ENCODE data around the gene JARID2. TPM values are rescaled to one million over a fixed set of nuclear protein-coding genes. Genes with fewer than 3 reads are reported as not detected.
A peak's percentile ranks its signal among the peaks of the same experiment; 100 is the strongest.

JARID2 gene
- total and polyA plus RNA-seq, 10 of the 15 experiments (the other 5 are each of a cell fraction or from before 2014, with no cell fraction given), result 4.2 to 21.6 (median 11.7) TPM

DNA sequence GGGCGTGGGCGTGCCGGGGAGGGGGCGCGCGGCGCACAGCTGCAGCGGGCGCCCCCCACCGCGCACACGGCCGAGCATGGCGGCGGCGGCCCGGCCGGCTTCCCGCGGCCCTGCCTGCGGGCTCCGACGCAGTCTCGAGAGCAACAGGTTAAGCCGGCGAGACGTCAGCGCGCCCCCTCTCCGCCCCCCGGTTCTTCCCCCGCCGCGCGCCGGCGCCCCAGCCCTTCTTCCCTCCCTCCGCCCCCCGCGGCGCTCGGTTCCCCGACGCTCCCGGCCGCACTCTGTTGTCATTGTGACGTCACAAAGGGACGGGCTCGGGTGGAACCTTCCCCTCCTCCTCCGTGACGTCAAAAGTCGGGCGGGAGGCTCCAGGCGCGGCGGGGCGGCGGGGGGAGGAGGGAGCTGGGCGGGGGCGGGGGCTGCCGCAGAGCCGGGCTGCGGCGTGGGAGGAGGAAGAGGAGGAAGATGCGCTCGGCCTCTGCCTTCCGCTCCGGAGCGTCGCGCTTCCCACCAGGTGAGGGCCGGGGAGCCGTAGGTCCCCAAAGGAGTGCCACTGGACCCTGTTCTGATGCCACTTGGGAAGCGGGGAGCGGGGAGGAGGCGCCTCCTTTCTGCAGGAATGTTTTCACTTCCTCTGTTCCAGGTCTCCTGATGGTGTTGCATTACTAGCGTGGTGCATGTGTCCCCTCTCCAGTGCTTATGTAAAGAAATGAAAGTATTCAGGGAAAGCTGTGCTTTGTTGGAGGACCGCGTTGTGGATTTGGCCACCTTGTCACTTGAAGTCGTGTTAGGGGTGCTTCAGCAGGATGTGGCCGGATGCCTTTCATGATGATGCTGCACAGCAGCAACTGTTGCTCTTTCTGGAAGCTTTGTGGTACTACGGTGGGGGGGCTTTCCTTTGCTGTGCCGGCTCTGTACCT lies 2.8 kb downstream of the JARID2 start (continued):
- TF ChIP-seq, protein P1, sequence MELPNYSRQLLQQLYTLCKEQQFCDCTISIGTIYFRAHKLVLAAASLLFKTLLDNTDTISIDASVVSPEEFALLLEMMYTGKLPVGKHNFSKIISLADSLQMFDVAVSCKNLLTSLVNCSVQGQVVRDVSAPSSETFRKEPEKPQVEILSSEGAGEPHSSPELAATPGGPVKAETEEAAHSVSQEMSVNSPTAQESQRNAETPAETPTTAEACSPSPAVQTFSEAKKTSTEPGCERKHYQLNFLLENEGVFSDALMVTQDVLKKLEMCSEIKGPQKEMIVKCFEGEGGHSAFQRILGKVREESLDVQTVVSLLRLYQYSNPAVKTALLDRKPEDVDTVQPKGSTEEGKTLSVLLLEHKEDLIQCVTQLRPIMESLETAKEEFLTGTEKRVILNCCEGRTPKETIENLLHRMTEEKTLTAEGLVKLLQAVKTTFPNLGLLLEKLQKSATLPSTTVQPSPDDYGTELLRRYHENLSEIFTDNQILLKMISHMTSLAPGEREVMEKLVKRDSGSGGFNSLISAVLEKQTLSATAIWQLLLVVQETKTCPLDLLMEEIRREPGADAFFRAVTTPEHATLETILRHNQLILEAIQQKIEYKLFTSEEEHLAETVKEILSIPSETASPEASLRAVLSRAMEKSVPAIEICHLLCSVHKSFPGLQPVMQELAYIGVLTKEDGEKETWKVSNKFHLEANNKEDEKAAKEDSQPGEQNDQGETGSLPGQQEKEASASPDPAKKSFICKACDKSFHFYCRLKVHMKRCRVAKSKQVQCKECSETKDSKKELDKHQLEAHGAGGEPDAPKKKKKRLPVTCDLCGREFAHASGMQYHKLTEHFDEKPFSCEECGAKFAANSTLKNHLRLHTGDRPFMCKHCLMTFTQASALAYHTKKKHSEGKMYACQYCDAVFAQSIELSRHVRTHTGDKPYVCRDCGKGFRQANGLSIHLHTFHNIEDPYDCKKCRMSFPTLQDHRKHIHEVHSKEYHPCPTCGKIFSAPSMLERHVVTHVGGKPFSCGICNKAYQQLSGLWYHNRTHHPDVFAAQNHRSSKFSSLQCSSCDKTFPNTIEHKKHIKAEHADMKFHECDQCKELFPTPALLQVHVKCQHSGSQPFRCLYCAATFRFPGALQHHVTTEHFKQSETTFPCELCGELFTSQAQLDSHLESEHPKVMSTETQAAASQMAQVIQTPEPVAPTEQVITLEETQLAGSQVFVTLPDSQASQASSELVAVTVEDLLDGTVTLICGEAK (IDR thresholded peaks at IDR 0.05; ENCODE audit: borderline replicate concordance), result no peak; the same call in 1 of the 2 replicates
- TF ChIP-seq POLR2A (IDR thresholded peaks at IDR 0.05; ENCODE audit: low read depth, low read length) (peak; percentile 63; the same call in 1 of the 2 replicates), HCFC1 (IDR thresholded peaks at IDR 0.05; ENCODE audit: low read length) (no peak), NR2C1 (IDR thresholded peaks at IDR 0.05) (no peak), CREB1 (IDR thresholded peaks at IDR 0.05; ENCODE audit: low read depth) (peak; percentile 99), WRNIP1 (IDR thresholded peaks at IDR 0.05; ENCODE audit: borderline replicate concordance, low read depth, low read length) (no peak), MXI1 (IDR thresholded peaks at IDR 0.05; ENCODE audit: low read depth, low read length) (peak; percentile 58; the same call in 1 of the 2 replicates), PML (IDR thresholded peaks at IDR 0.05; ENCODE audit: low read length) (no peak), CBX5 (IDR thresholded peaks at IDR 0.05; ENCODE audit: low read depth) (no peak), KAT2A (conservative IDR thresholded peaks at IDR 0.05; ENCODE audit: control insufficient read depth, low read depth, low read length) (no peak), SUPT20H (IDR thresholded peaks at IDR 0.05; ENCODE audit: borderline replicate concordance, control insufficient read depth, low read depth, low read length) (no peak), STAT1 (conservative IDR thresholded peaks at IDR 0.05) (no peak), RAD51 (IDR thresholded peaks at IDR 0.05) (no peak), NR2F1 (conservative IDR thresholded peaks at IDR 0.05) (no peak), BACH1 (IDR thresholded peaks at IDR 0.05; ENCODE audit: borderline replicate concordance) (no peak), MTA2 (IDR thresholded peaks at IDR 0.05; ENCODE audit: low read depth) (peak; percentile 51; the same call in 1 of the 2 replicates), KLF5 (IDR thresholded peaks at IDR 0.05; ENCODE audit: partially characterized antibody) (no peak)
- TF ChIP-seq, protein P2, sequence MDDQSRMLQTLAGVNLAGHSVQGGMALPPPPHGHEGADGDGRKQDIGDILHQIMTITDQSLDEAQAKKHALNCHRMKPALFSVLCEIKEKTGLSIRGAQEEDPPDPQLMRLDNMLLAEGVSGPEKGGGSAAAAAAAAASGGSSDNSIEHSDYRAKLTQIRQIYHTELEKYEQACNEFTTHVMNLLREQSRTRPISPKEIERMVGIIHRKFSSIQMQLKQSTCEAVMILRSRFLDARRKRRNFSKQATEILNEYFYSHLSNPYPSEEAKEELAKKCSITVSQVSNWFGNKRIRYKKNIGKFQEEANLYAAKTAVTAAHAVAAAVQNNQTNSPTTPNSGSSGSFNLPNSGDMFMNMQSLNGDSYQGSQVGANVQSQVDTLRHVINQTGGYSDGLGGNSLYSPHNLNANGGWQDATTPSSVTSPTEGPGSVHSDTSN (IDR thresholded peaks at IDR 0.05; ENCODE audit: insufficient replicate concordance, low read depth, low read length), result no peak
- TF ChIP-seq, protein P3, sequence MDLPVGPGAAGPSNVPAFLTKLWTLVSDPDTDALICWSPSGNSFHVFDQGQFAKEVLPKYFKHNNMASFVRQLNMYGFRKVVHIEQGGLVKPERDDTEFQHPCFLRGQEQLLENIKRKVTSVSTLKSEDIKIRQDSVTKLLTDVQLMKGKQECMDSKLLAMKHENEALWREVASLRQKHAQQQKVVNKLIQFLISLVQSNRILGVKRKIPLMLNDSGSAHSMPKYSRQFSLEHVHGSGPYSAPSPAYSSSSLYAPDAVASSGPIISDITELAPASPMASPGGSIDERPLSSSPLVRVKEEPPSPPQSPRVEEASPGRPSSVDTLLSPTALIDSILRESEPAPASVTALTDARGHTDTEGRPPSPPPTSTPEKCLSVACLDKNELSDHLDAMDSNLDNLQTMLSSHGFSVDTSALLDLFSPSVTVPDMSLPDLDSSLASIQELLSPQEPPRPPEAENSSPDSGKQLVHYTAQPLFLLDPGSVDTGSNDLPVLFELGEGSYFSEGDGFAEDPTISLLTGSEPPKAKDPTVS (IDR thresholded peaks at IDR 0.05; ENCODE audit: low read depth, low read length), result no peak
- TF ChIP-seq, protein P4, sequence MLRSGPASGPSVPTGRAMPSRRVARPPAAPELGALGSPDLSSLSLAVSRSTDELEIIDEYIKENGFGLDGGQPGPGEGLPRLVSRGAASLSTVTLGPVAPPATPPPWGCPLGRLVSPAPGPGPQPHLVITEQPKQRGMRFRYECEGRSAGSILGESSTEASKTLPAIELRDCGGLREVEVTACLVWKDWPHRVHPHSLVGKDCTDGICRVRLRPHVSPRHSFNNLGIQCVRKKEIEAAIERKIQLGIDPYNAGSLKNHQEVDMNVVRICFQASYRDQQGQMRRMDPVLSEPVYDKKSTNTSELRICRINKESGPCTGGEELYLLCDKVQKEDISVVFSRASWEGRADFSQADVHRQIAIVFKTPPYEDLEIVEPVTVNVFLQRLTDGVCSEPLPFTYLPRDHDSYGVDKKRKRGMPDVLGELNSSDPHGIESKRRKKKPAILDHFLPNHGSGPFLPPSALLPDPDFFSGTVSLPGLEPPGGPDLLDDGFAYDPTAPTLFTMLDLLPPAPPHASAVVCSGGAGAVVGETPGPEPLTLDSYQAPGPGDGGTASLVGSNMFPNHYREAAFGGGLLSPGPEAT (IDR thresholded peaks at IDR 0.05; ENCODE audit: low read depth), result peak; percentile 70
- TF ChIP-seq, protein P5, sequence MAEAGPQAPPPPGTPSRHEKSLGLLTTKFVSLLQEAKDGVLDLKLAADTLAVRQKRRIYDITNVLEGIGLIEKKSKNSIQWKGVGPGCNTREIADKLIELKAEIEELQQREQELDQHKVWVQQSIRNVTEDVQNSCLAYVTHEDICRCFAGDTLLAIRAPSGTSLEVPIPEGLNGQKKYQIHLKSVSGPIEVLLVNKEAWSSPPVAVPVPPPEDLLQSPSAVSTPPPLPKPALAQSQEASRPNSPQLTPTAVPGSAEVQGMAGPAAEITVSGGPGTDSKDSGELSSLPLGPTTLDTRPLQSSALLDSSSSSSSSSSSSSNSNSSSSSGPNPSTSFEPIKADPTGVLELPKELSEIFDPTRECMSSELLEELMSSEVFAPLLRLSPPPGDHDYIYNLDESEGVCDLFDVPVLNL (IDR thresholded peaks at IDR 0.05; ENCODE audit: low read depth, low read length), result no peak
